Astrocyte of the cerebellum (primary cell): ENCODE results near the gene ZC3H18.

Source experiments
- DNase-seq: peaks from one replicate; pipeline ENCODE4 v3.0.0-alpha.2; 2011; ENCODE audit warnings: low read depth
- H3K4me3 ChIP-seq: 2 replicates; pipeline ENCODE4 v1.5.1; 2011; ENCODE audit warnings: mild to moderate bottlenecking, low read depth, low read length, moderate library complexity
- CTCF ChIP-seq: IDR thresholded peaks from 2 replicates; pipeline ENCODE4 v1.5.1; 2012; ENCODE audit warnings: low read length, low read depth, moderate library complexity, mild to moderate bottlenecking; ENCODE audit errors: missing control alignments
- in situ Hi-C: cut with HindIII; loops from 2 replicates; pipeline ENCODE4 v1.10.0; 2017; ENCODE audit warnings: low sequenced_read_pairs

Gene ZC3H18

GRCh38 chr16:88578446-88579313 is 8.5 kb downstream of the ZC3H18 start:
- no peak overlapping the region for H3K4me3 ChIP-seq
- in situ Hi-C loops: no loop called here
- DNase-seq: no peak
- no peak for TF ChIP-seq CTCF

GRCh38 chr16:88580371-88580770 is 10.2 kb downstream of the ZC3H18 start:
- no peak for DNase-seq
- in situ Hi-C loops: no loop called here
- no peak overlapping the region for H3K4me3 ChIP-seq
- no peak for TF ChIP-seq CTCF

GRCh38 chr16:88581033-88581432 is 10.8 kb downstream of the ZC3H18 start:
- no peak for DNase-seq
- no peak overlapping the region for H3K4me3 ChIP-seq
- in situ Hi-C loops: no loop called here
- TF ChIP-seq CTCF: no peak

- no peak for TF ChIP-seq CTCF
- DNase-seq: no peak
- no peak overlapping the region for H3K4me3 ChIP-seq
- in situ Hi-C loops: no loop called here
Measured at GRCh38 chr16:88582912-88583575, 12.8 kb downstream of the ZC3H18 start.

- no peak for TF ChIP-seq CTCF
- H3K4me3 ChIP-seq: no peak overlapping the region
- no peak for DNase-seq
- in situ Hi-C loops: loop anchor here (5.0 kb wide), 1 partner anchor 43 kb away; no protein-coding TSS in a partner anchor
Measured at GRCh38 chr16:88584676-88585075, 14.5 kb downstream of the ZC3H18 start.

- TF ChIP-seq CTCF: no peak
- DNase-seq: no peak
- no peak overlapping the region for H3K4me3 ChIP-seq
- in situ Hi-C loops: loop anchor here (5.0 kb wide), 1 partner anchor 42 kb away; no protein-coding TSS in a partner anchor
Measured at GRCh38 chr16:88585269-88585668, 15.1 kb downstream of the ZC3H18 start.
